ENCODE results near the gene USP48. TPM values are rescaled to one million over a fixed set of nuclear protein-coding genes. Genes with fewer than 3 reads are reported as not detected.
"Not testable (repeated sequence)": the region's sequence is repeated elsewhere in the genome, so short reads cannot be mapped to it uniquely, and the experiment has no call there.

The USP48 gene
- total RNA-seq, 1 donor from 2014 or later, result 70.4 TPM

- DNase-seq (ENCODE audit: low read depth, low spot score), result no peak
These were observed 81.5 kb downstream of the USP48 start for GRCh38 chr1:21701401-21701800.

- no peak for DNase-seq (ENCODE audit: low read depth, low spot score)
These were observed 82.9 kb downstream of the USP48 start for GRCh38 chr1:21700094-21700493.

- no peak for DNase-seq (ENCODE audit: low read depth, low spot score)
These were observed 86.0 kb downstream of the USP48 start for GRCh38 chr1:21696931-21697330.

- no peak for DNase-seq (ENCODE audit: low read depth, low spot score)
These were observed 89.2 kb downstream of the USP48 start for GRCh38 chr1:21693732-21694131.

- no peak for DNase-seq (ENCODE audit: low read depth, low spot score)
These were observed 91.2 kb downstream of the USP48 start for GRCh38 chr1:21691739-21692138.

GRCh38 chr1:21689661-21690372 is 93.1 kb downstream of the USP48 start:
- no peak for DNase-seq (ENCODE audit: low read depth, low spot score)

- DNase-seq (ENCODE audit: low read depth, low spot score), result no peak
These were observed 95.8 kb downstream of the USP48 start for GRCh38 chr1:21687081-21687529.

- no peak for DNase-seq (ENCODE audit: low read depth, low spot score)
These were observed 96.8 kb downstream of the USP48 start for GRCh38 chr1:21685946-21686678.

- DNase-seq (ENCODE audit: low read depth, low spot score), result no peak
These were observed 101.5 kb downstream of the USP48 start for GRCh38 chr1:21681426-21681825.

GRCh38 chr1:21680918-21681317 is 102.0 kb downstream of the USP48 start:
- DNase-seq (ENCODE audit: low read depth, low spot score), result no peak

- DNase-seq (ENCODE audit: low read depth, low spot score), result no peak
These were observed 102.6 kb downstream of the USP48 start for GRCh38 chr1:21680381-21680780.

- DNase-seq (ENCODE audit: low read depth, low spot score), result no peak
These were observed 105.8 kb downstream of the USP48 start for GRCh38 chr1:21677168-21677567.

- no peak for DNase-seq (ENCODE audit: low read depth, low spot score)
These were observed 108.0 kb downstream of the USP48 start for GRCh38 chr1:21674957-21675356.

GRCh38 chr1:21673853-21674252 is 109.1 kb downstream of the USP48 start:
- DNase-seq (ENCODE audit: low read depth, low spot score), result not testable (repeated sequence)

GRCh38 chr1:21673277-21673780 is 109.6 kb downstream of the USP48 start:
- no peak for DNase-seq (ENCODE audit: low read depth, low spot score)

- DNase-seq (ENCODE audit: low read depth, low spot score), result no peak
These were observed 110.3 kb downstream of the USP48 start for GRCh38 chr1:21672478-21673276.

GRCh38 chr1:21671915-21672314 is 111.0 kb downstream of the USP48 start:
- DNase-seq (ENCODE audit: low read depth, low spot score), result no peak

GRCh38 chr1:21670956-21671902 is 111.7 kb downstream of the USP48 start:
- no peak for DNase-seq (ENCODE audit: low read depth, low spot score)

- DNase-seq (ENCODE audit: low read depth, low spot score), result no peak
These were observed 112.7 kb downstream of the USP48 start for GRCh38 chr1:21670059-21670881.

Measured in pulmonary artery endothelial cell (primary cell).